WTC11 (cell line): Measurements from ENCODE around the gene CCDC85A. TPM values are rescaled to one million over a fixed set of nuclear protein-coding genes. Genes with fewer than 3 reads are reported as not detected.

Source experiments
- ATAC-seq: fragments of 200-7000 bp; cut with Tn5 transposase; 2 replicates; pipeline ENCODE4 v1.10.0; 2021; ENCODE audit warnings: mild to moderate bottlenecking, moderate library complexity
- CTCF ChIA-PET: fragments of 300-600 bp; sonication (Branson Sonifier 250); formaldehyde crosslinking; loops from one replicate; lab custom pipeline; 2021; ENCODE audit warnings: antibody characterized with exemption; lab: Charles Lee
- POLR2A ChIA-PET: fragments of 350-600 bp; sonication (Branson Sonifier 250); formaldehyde crosslinking; loops from one replicate; lab custom pipeline; 2021; ENCODE audit warnings: antibody characterized with exemption; lab: Charles Lee
- DNase-seq: peaks from one replicate; pipeline ENCODE4 v3.0.0; 2021; ENCODE audit warnings: low spot score
- H3K27ac Mint-ChIP-seq: 2 replicates; pipeline ENCODE4 v1.8.0; 2021; ENCODE audit warnings: mixed read lengths
- H3K27me3 Mint-ChIP-seq: 2 replicates; pipeline ENCODE4 v1.8.0; 2021; ENCODE audit warnings: low read depth, mild to moderate bottlenecking, moderate library complexity, mixed read lengths
- H3K36me3 Mint-ChIP-seq: 2 replicates; pipeline ENCODE4 v1.8.0; 2021; ENCODE audit warnings: mixed read lengths
- H3K4me1 Mint-ChIP-seq: 2 replicates; pipeline ENCODE4 v1.8.0; 2022; ENCODE audit warnings: mixed read lengths
- H3K4me3 Mint-ChIP-seq: 2 replicates; pipeline ENCODE4 v1.8.0; 2021; ENCODE audit warnings: mild to moderate bottlenecking, moderate library complexity, mixed read lengths
- H3K9me3 Mint-ChIP-seq: 2 replicates; pipeline ENCODE4 v1.8.0; 2021; ENCODE audit warnings: mixed read lengths
- CREB1 ChIP-seq: sonication (generic); formaldehyde crosslinking; IDR thresholded peaks from 2 replicates; pipeline ENCODE4 v1.8.0; 2023; ENCODE audit warnings: mild to moderate bottlenecking, missing genetic modification reagents
- CREM ChIP-seq: sonication (generic); formaldehyde crosslinking; IDR thresholded peaks from 2 replicates; pipeline ENCODE4 v1.8.1; 2022; ENCODE audit warnings: mild to moderate bottlenecking, missing genetic modification reagents, moderate library complexity
- ELF4 ChIP-seq: sonication (generic); formaldehyde crosslinking; IDR thresholded peaks from 2 replicates; pipeline ENCODE4 v1.8.1; 2022; ENCODE audit warnings: low read depth, mild to moderate bottlenecking, moderate library complexity, missing genetic modification reagents
- EMX1 ChIP-seq: fragments of 250-450 bp; sonication (Bioruptor Pico); IDR thresholded peaks from 2 replicates; pipeline ENCODE4 v1.8.0; 2021; ENCODE audit warnings: mild to moderate bottlenecking
- FOXP1 ChIP-seq: sonication (generic); formaldehyde crosslinking; IDR thresholded peaks from 2 replicates; pipeline ENCODE4 v1.8.0; 2022; ENCODE audit warnings: missing genetic modification reagents, mild to moderate bottlenecking, moderate library complexity, borderline replicate concordance
- HMGXB4 ChIP-seq: sonication (generic); formaldehyde crosslinking; IDR thresholded peaks from 2 replicates; pipeline ENCODE4 v1.8.1; 2023; ENCODE audit warnings: mild to moderate bottlenecking, moderate library complexity, missing genetic modification reagents
- JAZF1 ChIP-seq: fragments of 250-450 bp; sonication (Bioruptor Pico); IDR thresholded peaks from 2 replicates; pipeline ENCODE4 v1.9.0; 2021; ENCODE audit warnings: moderate library complexity, mild to moderate bottlenecking, inconsistent platforms
- MYBL2 ChIP-seq: sonication (generic); formaldehyde crosslinking; IDR thresholded peaks from 2 replicates; pipeline ENCODE4 v1.8.1; 2023; ENCODE audit warnings: mild to moderate bottlenecking, moderate library complexity, missing genetic modification reagents
- NR1H2 ChIP-seq: sonication (generic); formaldehyde crosslinking; IDR thresholded peaks from 2 replicates; pipeline ENCODE4 v1.9.0; 2021; ENCODE audit warnings: mild to moderate bottlenecking, moderate library complexity, missing genetic modification reagents
- PRRX2 ChIP-seq: fragments of 250-450 bp; sonication (Bioruptor Pico); IDR thresholded peaks from 2 replicates; pipeline ENCODE4 v1.8.0; 2021; ENCODE audit warnings: mild to moderate bottlenecking
- SMAD3 ChIP-seq: sonication (generic); formaldehyde crosslinking; IDR thresholded peaks from 2 replicates; pipeline ENCODE4 v1.8.0; 2022; ENCODE audit warnings: missing genetic modification reagents, mild to moderate bottlenecking, borderline replicate concordance
- SP1 ChIP-seq: sonication (generic); formaldehyde crosslinking; conservative IDR thresholded peaks from 2 replicates; pipeline ENCODE4 v1.8.1; 2022; ENCODE audit warnings: missing genetic modification reagents
- TEAD1 ChIP-seq: sonication (generic); formaldehyde crosslinking; IDR thresholded peaks from 2 replicates; pipeline ENCODE4 v1.8.0; 2022; ENCODE audit warnings: mild to moderate bottlenecking, missing genetic modification reagents
- ZNF232 ChIP-seq: sonication (generic); formaldehyde crosslinking; IDR thresholded peaks from 2 replicates; pipeline ENCODE4 v1.8.0; 2022; ENCODE audit warnings: mild to moderate bottlenecking, missing genetic modification reagents
- ZNF263 ChIP-seq: sonication (generic); formaldehyde crosslinking; IDR thresholded peaks from 2 replicates; pipeline ENCODE4 v1.8.1; 2022; ENCODE audit warnings: low read depth, mild to moderate bottlenecking, moderate library complexity, missing genetic modification reagents
- ZNF317 ChIP-seq: sonication (generic); formaldehyde crosslinking; IDR thresholded peaks from 2 replicates; pipeline ENCODE4 v1.8.1; 2023; ENCODE audit warnings: low read depth, mild to moderate bottlenecking, moderate library complexity, missing genetic modification reagents, borderline replicate concordance
- ZNF416 ChIP-seq: fragments of 250-450 bp; sonication (Bioruptor Pico); IDR thresholded peaks from 2 replicates; pipeline ENCODE4 v1.9.0; 2021; ENCODE audit warnings: mild to moderate bottlenecking, inconsistent platforms
- ZNF423 ChIP-seq: fragments of 250-450 bp; sonication (Bioruptor Pico); IDR thresholded peaks from 2 replicates; pipeline ENCODE4 v2.1.2; 2022; ENCODE audit warnings: mild to moderate bottlenecking, moderate library complexity
- ZNF671 ChIP-seq: fragments of 250-450 bp; sonication (Bioruptor Pico); IDR thresholded peaks from 2 replicates; pipeline ENCODE4 v1.8.0; 2021; ENCODE audit warnings: mild to moderate bottlenecking
- total RNA-seq: library from RNA; stranded (reverse); gene quantifications from 3 replicates; pipeline ENCODE4 v1.2.3, GENCODE V29; 2021
- TF ChIP-seq, protein P1 (sequence below): sonication (generic); formaldehyde crosslinking; IDR thresholded peaks from 2 replicates; pipeline ENCODE4 v1.8.1; 2023; ENCODE audit warnings: mild to moderate bottlenecking, missing genetic modification reagents, moderate library complexity
- TF ChIP-seq, protein P2 (sequence below): fragments of 250-450 bp; sonication (Bioruptor Pico); IDR thresholded peaks from 2 replicates; pipeline ENCODE4 v1.9.0; 2021; ENCODE audit warnings: moderate library complexity, mild to moderate bottlenecking, inconsistent platforms, borderline replicate concordance
- TF ChIP-seq, protein P3 (sequence below): sonication (generic); formaldehyde crosslinking; conservative IDR thresholded peaks from 2 replicates; pipeline ENCODE4 v1.8.1; 2023; ENCODE audit warnings: mild to moderate bottlenecking, low read depth, missing genetic modification reagents, moderate library complexity
- TF ChIP-seq, protein P4 (sequence below): sonication (generic); formaldehyde crosslinking; IDR thresholded peaks from 2 replicates; pipeline ENCODE4 v1.8.0; 2023; ENCODE audit warnings: mild to moderate bottlenecking, missing genetic modification reagents

Gene CCDC85A
- total RNA-seq, 1 experiment from 2014 or later: 0.22 TPM

DNA sequence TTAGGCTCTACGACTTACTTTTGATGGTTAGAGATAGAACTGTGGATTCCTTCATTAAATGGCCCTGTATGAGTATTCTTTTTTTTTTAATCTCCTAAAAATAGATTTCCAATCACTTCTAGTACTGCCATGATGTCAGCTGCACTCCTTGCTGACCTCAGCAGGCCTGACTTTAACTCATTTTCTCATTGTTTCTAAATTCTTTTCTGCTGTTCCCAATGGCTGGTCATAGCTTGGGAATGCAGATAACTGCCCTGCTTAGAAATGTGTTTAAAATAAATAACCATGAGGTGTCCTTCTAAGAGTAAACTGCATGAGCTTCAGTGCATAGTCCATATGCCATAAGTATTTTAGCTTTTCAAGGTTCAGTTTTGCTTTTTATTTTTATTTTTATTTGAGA lies 15.7 kb downstream of the CCDC85A start:
- H3K27ac Mint-ChIP-seq: no peak overlapping the region
- no peak overlapping the region for H3K4me3 Mint-ChIP-seq
- no peaks in the 10 kb centered on the region; the same call in 1 of the 2 replicates for H3K4me1 Mint-ChIP-seq
- H3K36me3 Mint-ChIP-seq: no peaks in the 10 kb centered on the region
- POLR2A ChIA-PET: no interaction called here
- no peaks in the 10 kb centered on the region; the same call in 1 of the 2 replicates for H3K27me3 Mint-ChIP-seq
- ATAC-seq (no peak), DNase-seq (no peak)
- H3K9me3 Mint-ChIP-seq: no peaks in the 10 kb centered on the region
- CTCF ChIA-PET: interaction anchor here (1.4 kb wide), 1 partner anchor 16 kb away, joined by 4 read pairs; the partner anchor contains the start of gene CCDC85A
- TF ChIP-seq MYBL2 (CRISPR knock-in tag) (no peak), SP1 (CRISPR knock-in tag) (no peak), PRRX2 (CRISPR knock-in tag) (no peak), CREM (CRISPR knock-in tag) (no peak), ELF4 (CRISPR knock-in tag) (no peak), ZNF263 (no peak), HMGXB4 (CRISPR knock-in tag) (no peak)
- TF ChIP-seq, protein P1, sequence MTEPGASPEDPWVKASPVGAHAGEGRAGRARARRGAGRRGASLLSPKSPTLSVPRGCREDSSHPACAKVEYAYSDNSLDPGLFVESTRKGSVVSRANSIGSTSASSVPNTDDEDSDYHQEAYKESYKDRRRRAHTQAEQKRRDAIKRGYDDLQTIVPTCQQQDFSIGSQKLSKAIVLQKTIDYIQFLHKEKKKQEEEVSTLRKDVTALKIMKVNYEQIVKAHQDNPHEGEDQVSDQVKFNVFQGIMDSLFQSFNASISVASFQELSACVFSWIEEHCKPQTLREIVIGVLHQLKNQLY (CRISPR knock-in tag): no peak
- TF ChIP-seq, protein P2, sequence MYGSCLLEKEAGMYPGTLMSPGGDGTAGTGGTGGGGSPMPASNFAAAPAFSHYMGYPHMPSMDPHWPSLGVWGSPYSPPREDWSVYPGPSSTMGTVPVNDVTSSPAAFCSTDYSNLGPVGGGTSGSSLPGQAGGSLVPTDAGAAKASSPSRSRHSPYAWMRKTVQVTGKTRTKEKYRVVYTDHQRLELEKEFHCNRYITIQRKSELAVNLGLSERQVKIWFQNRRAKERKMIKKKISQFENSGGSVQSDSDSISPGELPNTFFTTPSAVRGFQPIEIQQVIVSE (CRISPR knock-in tag): no peak
- TF ChIP-seq, all 79 proteins: peak for 0

DNA sequence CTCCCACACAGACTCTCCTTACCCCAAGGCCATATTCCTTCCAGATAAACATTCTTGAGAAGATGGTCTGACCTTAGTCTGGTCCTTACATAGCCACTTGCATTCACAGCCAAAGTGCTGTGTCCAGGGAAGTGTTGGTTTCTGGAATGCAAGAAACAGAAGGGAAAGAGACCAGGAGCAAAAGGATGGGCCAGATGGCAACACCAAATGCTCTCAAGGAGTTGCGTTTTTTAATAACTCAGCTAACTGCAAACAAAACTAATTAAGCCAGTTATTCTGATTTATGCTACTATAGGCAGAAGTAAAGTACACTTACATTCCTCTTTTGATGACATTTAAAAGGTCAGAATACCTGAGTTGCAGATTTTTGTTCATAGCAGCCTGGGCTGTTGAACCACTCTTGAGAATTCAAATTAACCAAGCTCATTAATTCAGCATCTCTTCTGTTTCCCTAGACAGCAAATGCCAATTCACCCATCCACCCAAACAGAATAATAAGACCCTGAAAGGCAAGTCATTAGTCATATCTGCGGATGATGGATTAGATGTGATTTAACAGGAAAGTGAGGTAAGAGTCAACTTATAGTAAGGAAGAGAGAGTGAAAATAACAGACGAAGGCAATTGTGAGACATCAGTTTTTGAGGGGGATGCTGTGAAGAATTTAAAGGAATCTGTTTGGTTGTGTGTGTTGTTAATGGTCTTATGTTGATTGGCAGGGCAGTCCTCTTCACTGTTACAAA lies 18.8 kb downstream of the CCDC85A start:
- POLR2A ChIA-PET: interaction anchor here (0.5 kb wide), 1 partner anchor 1296 kb away, joined by 3 read pairs; no protein-coding TSS in a partner anchor
- Mint-ChIP-seq H3K4me1 (no peaks in the 10 kb centered on the region), H3K27ac (no peak overlapping the region), H3K4me3 (no peak overlapping the region), H3K27me3 (no peaks in the 10 kb centered on the region), H3K9me3 (no peaks in the 10 kb centered on the region), H3K36me3 (no peaks in the 10 kb centered on the region)
- CTCF ChIA-PET: interaction anchor here (0.7 to 2.0 kb wide), 5 partner anchors 15 to 72 kb away, joined by 3 to 9 read pairs (median 3); partner anchors contain the start of gene CCDC85A
- no peak for DNase-seq
- no peak for ATAC-seq
- TF ChIP-seq, protein P2 (CRISPR knock-in tag): no peak
- TF ChIP-seq JAZF1 (CRISPR knock-in tag) (no peak), TEAD1 (CRISPR knock-in tag) (no peak), SMAD3 (no peak), ZNF423 (CRISPR knock-in tag) (no peak), PRRX2 (CRISPR knock-in tag) (no peak), ZNF416 (CRISPR knock-in tag) (no peak), EMX1 (no peak), CREB1 (no peak), FOXP1 (CRISPR knock-in tag) (no peak), ZNF317 (no peak), CREM (CRISPR knock-in tag) (no peak), ZNF671 (CRISPR knock-in tag) (no peak), NR1H2 (CRISPR knock-in tag) (no peak), ZNF232 (no peak)
- TF ChIP-seq, protein P3, sequence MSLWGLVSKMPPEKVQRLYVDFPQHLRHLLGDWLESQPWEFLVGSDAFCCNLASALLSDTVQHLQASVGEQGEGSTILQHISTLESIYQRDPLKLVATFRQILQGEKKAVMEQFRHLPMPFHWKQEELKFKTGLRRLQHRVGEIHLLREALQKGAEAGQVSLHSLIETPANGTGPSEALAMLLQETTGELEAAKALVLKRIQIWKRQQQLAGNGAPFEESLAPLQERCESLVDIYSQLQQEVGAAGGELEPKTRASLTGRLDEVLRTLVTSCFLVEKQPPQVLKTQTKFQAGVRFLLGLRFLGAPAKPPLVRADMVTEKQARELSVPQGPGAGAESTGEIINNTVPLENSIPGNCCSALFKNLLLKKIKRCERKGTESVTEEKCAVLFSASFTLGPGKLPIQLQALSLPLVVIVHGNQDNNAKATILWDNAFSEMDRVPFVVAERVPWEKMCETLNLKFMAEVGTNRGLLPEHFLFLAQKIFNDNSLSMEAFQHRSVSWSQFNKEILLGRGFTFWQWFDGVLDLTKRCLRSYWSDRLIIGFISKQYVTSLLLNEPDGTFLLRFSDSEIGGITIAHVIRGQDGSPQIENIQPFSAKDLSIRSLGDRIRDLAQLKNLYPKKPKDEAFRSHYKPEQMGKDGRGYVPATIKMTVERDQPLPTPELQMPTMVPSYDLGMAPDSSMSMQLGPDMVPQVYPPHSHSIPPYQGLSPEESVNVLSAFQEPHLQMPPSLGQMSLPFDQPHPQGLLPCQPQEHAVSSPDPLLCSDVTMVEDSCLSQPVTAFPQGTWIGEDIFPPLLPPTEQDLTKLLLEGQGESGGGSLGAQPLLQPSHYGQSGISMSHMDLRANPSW (CRISPR knock-in tag): no peak
- TF ChIP-seq, protein P4, sequence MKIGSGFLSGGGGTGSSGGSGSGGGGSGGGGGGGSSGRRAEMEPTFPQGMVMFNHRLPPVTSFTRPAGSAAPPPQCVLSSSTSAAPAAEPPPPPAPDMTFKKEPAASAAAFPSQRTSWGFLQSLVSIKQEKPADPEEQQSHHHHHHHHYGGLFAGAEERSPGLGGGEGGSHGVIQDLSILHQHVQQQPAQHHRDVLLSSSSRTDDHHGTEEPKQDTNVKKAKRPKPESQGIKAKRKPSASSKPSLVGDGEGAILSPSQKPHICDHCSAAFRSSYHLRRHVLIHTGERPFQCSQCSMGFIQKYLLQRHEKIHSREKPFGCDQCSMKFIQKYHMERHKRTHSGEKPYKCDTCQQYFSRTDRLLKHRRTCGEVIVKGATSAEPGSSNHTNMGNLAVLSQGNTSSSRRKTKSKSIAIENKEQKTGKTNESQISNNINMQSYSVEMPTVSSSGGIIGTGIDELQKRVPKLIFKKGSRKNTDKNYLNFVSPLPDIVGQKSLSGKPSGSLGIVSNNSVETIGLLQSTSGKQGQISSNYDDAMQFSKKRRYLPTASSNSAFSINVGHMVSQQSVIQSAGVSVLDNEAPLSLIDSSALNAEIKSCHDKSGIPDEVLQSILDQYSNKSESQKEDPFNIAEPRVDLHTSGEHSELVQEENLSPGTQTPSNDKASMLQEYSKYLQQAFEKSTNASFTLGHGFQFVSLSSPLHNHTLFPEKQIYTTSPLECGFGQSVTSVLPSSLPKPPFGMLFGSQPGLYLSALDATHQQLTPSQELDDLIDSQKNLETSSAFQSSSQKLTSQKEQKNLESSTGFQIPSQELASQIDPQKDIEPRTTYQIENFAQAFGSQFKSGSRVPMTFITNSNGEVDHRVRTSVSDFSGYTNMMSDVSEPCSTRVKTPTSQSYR: no peak
